Suprapubic skin (tissue), 4 donors: ENCODE data around the gene LGALS14. TPM values are rescaled to one million over a fixed set of nuclear protein-coding genes. Genes with fewer than 3 reads are reported as not detected.
"Not testable (repeated sequence)": the region's sequence is repeated elsewhere in the genome, so short reads cannot be mapped to it uniquely, and the experiment has no call there.

Source experiments
- DNase-seq, 2 donors: peaks; one replicate each; pipeline ENCODE4 v3.0.0-alpha.2; 2019; ENCODE audit warnings: low spot score in 2 of 2
- H3K27ac ChIP-seq: fragments of 200-600 bp; sonication (generic); one replicate; pipeline ENCODE4 v1.5.1; 2019
- H3K27me3 ChIP-seq: fragments of 200-600 bp; sonication (generic); one replicate; pipeline ENCODE4 v1.5.1; 2019
- H3K36me3 ChIP-seq: fragments of 200-600 bp; sonication (generic); one replicate; pipeline ENCODE4 v1.5.1; 2019
- H3K4me1 ChIP-seq: fragments of 200-600 bp; sonication (generic); one replicate; pipeline ENCODE4 v1.5.1; 2019
- H3K4me3 ChIP-seq: fragments of 200-600 bp; sonication (generic); one replicate; pipeline ENCODE4 v1.5.1; 2019; ENCODE audit warnings: mild to moderate bottlenecking
- H3K9me3 ChIP-seq: fragments of 200-600 bp; sonication (generic); one replicate; pipeline ENCODE4 v1.5.1; 2019
- CTCF ChIP-seq, 2 donors: fragments of 200-600 bp in 1 of 2; fragments of 450-650 bp in 1 of 2; sonication (generic) in 1 of 2; IDR thresholded peaks; one replicate each; pipeline ENCODE4 v1.5.1; 2016 to 2019; ENCODE audit warnings: antibody characterized with exemption in 2 of 2, mild to moderate bottlenecking in 1 of 2, moderate library complexity in 1 of 2
- EP300 ChIP-seq: sonication (generic); formaldehyde crosslinking; IDR thresholded peaks from one replicate; pipeline ENCODE4 v1.6.1; 2017; ENCODE audit warnings: antibody characterized with exemption
- POLR2A ChIP-seq, 2 donors: fragments of 450-650 bp; IDR thresholded peaks; one replicate each; pipeline ENCODE4 v1.6.1; 2017; ENCODE audit warnings: antibody characterized with exemption in 2 of 2, mild to moderate bottlenecking in 2 of 2, moderate library complexity in 2 of 2
- POLR2AphosphoS5 ChIP-seq, 3 donors: sonication (generic); formaldehyde crosslinking; IDR thresholded peaks; one replicate each; pipeline ENCODE4 v1.6.1; 2017; ENCODE audit warnings: antibody characterized with exemption in 3 of 3
- WGBS: methylation state at CpG from one replicate; pipeline ENCODE4 v1.1.5; 2018; 5-methylcytosine and 5-hydroxymethylcytosine counted together
- total RNA-seq, 4 donors: library from RNA; depleted of rRNA; stranded (reverse); fragments of >200 nt; gene quantifications; one replicate each; pipeline ENCODE4 v1.1.0, GENCODE V29; 2016

The LGALS14 gene
- total RNA-seq, 4 donors from 2014 or later, result not detected

- WGBS, result 67% methylated on average over 5 of the region's 5 CpGs
- Histone ChIP-seq H3K9me3 (no peaks in the 10 kb centered on the region), H3K4me1 (peaks cover 2% of the 10 kb centered on the region)
Observed at GRCh38 chr19:39684267-39684666, 20.0 kb upstream of the LGALS14 start.

GRCh38 chr19:39686739-39687138, 17.5 kb upstream of the LGALS14 start:
- Histone ChIP-seq H3K27ac (no peak overlapping the region), H3K27me3 (no peaks in the 10 kb centered on the region), H3K4me1 (no peaks in the 10 kb centered on the region), H3K4me3 (no peak overlapping the region), H3K36me3 (no peaks in the 10 kb centered on the region), H3K9me3 (no peaks in the 10 kb centered on the region)
- no peak for TF ChIP-seq CTCF (IDR thresholded peaks at IDR 0.05)
- no peak for TF ChIP-seq POLR2AphosphoS5 (IDR thresholded peaks at IDR 0.05)
- no peak for TF ChIP-seq POLR2A (IDR thresholded peaks at IDR 0.05)
- no peak for TF ChIP-seq EP300
- no peak for DNase-seq
- 78% methylated on average over 3 of the region's 3 CpGs for WGBS

More at GRCh38 chr19:39684267-39684666, 20.0 kb upstream of the LGALS14 start:
- Histone ChIP-seq H3K36me3 (no peaks in the 10 kb centered on the region), H3K27me3 (no peaks in the 10 kb centered on the region), H3K27ac (no peak overlapping the region), H3K4me3 (no peak overlapping the region)
- no peak for TF ChIP-seq POLR2AphosphoS5 (IDR thresholded peaks at IDR 0.05)
- no peak for TF ChIP-seq EP300
- no peak for TF ChIP-seq CTCF (IDR thresholded peaks at IDR 0.05)
- no peak for TF ChIP-seq POLR2A (IDR thresholded peaks at IDR 0.05)
- DNase-seq, result no peak

DNA sequence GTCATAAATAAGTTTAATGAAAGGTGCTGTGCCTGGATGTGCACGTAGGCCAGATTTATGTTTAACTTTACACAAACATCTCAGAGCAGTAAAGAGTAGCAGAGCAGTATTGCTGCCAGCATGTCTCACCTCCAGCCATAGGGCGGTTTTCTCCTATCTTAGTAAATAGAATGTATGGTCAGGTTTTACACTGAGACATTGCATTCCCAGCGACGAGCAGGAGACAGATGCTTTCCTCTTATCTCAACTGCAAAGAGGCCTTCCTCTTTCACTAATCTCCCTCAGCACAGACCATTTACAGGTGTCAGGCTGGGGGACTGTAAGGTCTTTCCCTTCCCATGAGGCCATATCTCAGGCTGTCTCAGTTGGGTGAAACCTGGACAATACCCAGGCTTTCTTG, 15.6 kb upstream of the LGALS14 start:
- 80% methylated on average over 4 of the region's 4 CpGs for WGBS
- not testable (repeated sequence) for H3K4me3 ChIP-seq, H3K27me3 ChIP-seq

GRCh38 chr19:39692166-39692565, 12.1 kb upstream of the LGALS14 start:
- Histone ChIP-seq H3K4me1 (no peaks in the 10 kb centered on the region), H3K4me3 (no peak overlapping the region), H3K27ac (no peak overlapping the region), H3K9me3 (no peaks in the 10 kb centered on the region), H3K36me3 (no peaks in the 10 kb centered on the region), H3K27me3 (peaks cover 12% of the 10 kb centered on the region)
- DNase-seq, result no peak
- 72% methylated on average over 3 of the region's 3 CpGs for WGBS
- no peak for TF ChIP-seq POLR2AphosphoS5 (IDR thresholded peaks at IDR 0.05)
- no peak for TF ChIP-seq POLR2A (IDR thresholded peaks at IDR 0.05)
- TF ChIP-seq EP300, result no peak
- no peak for TF ChIP-seq CTCF (IDR thresholded peaks at IDR 0.05)

More for the DNA sequence above, 15.6 kb upstream of the LGALS14 start:
- not testable (repeated sequence) for DNase-seq, H3K9me3 ChIP-seq, H3K36me3 ChIP-seq, H3K4me1 ChIP-seq, H3K27ac ChIP-seq

- Histone ChIP-seq H3K27ac (no peak overlapping the region), H3K4me3 (no peak overlapping the region), H3K36me3 (no peaks in the 10 kb centered on the region), H3K4me1 (no peaks in the 10 kb centered on the region), H3K27me3 (peaks cover 12% of the 10 kb centered on the region), H3K9me3 (no peaks in the 10 kb centered on the region)
- 70% methylated on average over 1 of the region's 1 CpG for WGBS
- TF ChIP-seq CTCF (IDR thresholded peaks at IDR 0.05) (no peak), EP300 (no peak), POLR2A (IDR thresholded peaks at IDR 0.05) (no peak), POLR2AphosphoS5 (IDR thresholded peaks at IDR 0.05) (no peak)
- no peak for DNase-seq
Observed at GRCh38 chr19:39692822-39693221, 11.5 kb upstream of the LGALS14 start.

DNA sequence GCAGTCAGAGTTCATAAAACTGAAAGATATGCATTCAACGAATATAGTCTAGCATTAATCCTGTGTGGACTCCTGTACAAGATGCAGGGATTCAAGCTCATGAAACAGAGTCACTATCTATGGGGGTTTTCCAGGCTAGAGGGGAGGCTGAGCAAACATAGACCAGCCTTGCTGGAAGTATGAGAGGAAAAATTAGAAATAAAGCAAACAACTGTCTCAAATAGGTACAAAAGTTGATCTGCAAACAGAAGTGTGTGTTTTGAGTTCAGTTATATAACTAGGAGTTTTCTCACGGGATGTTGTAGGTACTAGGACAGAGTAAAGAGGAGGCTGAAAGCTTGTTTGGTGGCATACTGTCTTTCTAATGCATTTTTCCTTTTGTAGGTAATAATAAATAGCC, 8.5 kb upstream of the LGALS14 start:
- Histone ChIP-seq H3K4me3 (no peak overlapping the region), H3K27ac (no peak overlapping the region), H3K27me3 (peaks cover 16% of the 10 kb centered on the region), H3K36me3 (no peaks in the 10 kb centered on the region), H3K9me3 (no peaks in the 10 kb centered on the region), H3K4me1 (no peaks in the 10 kb centered on the region)
- DNase-seq, result no peak
- TF ChIP-seq POLR2A (IDR thresholded peaks at IDR 0.05) (no peak), POLR2AphosphoS5 (IDR thresholded peaks at IDR 0.05) (no peak), CTCF (IDR thresholded peaks at IDR 0.05) (no peak), EP300 (no peak)
- WGBS, result 66% methylated on average over 2 of the region's 2 CpGs
